DOHH2 (cell line): ENCODE results near the gene CACNG6.

Source experiments
- H3F3A ChIP-seq: fragments of 200-600 bp; sonication (generic), shearing (Covaris generic); 2 replicates; pipeline ENCODE4 v1.6.0; 2016; ENCODE audit warnings: antibody characterized with exemption, mild to moderate bottlenecking; ENCODE audit not compliant: control insufficient read depth, insufficient read depth
- H3K27ac ChIP-seq: fragments of 200-600 bp; sonication (generic); 2 replicates; pipeline ENCODE4 v1.5.1; 2014; ENCODE audit warnings: low read depth, mild to moderate bottlenecking, low read length, moderate library complexity
- H3K27me3 ChIP-seq: fragments of 200-600 bp; sonication (generic); 2 replicates; pipeline ENCODE4 v1.6.1; 2014; ENCODE audit warnings: mild to moderate bottlenecking, low read length, mixed read lengths; ENCODE audit not compliant: control insufficient read depth
- H3K36me3 ChIP-seq: fragments of 200-600 bp; sonication (generic); 2 replicates; pipeline ENCODE4 v1.6.1; 2014; ENCODE audit warnings: mild to moderate bottlenecking, low read length, moderate library complexity, mixed read lengths; ENCODE audit not compliant: control insufficient read depth
- H3K4me1 ChIP-seq: fragments of 200-600 bp; sonication (generic); 2 replicates; pipeline ENCODE4 v1.6.1; 2014; ENCODE audit warnings: mild to moderate bottlenecking, low read length, mixed read lengths; ENCODE audit not compliant: control insufficient read depth
- H3K4me2 ChIP-seq: fragments of 200-600 bp; sonication (generic); 2 replicates; pipeline ENCODE4 v1.6.0; 2014; ENCODE audit warnings: mild to moderate bottlenecking, low read length, moderate library complexity
- H3K4me3 ChIP-seq: fragments of 200-600 bp; sonication (generic); 2 replicates; pipeline ENCODE4 v1.5.1; 2014; ENCODE audit warnings: mild to moderate bottlenecking, low read length, mixed read lengths
- H3K79me2 ChIP-seq: fragments of 200-600 bp; sonication (generic); 2 replicates; pipeline ENCODE4 v1.6.1; 2014; ENCODE audit warnings: mild to moderate bottlenecking, low read length, mixed read lengths; ENCODE audit not compliant: control insufficient read depth
- H3K9me2 ChIP-seq: fragments of 200-600 bp; sonication (generic); replicated peaks from 2 replicates; pipeline ENCODE4 v1.6.1; 2014; ENCODE audit warnings: mild to moderate bottlenecking, low read length, mixed read lengths; ENCODE audit not compliant: control insufficient read depth
- H3K9me3 ChIP-seq: fragments of 200-600 bp; sonication (generic); 2 replicates; pipeline ENCODE4 v1.6.1; 2014; ENCODE audit warnings: antibody characterized with exemption, low read length, mixed read lengths; ENCODE audit not compliant: control insufficient read depth, insufficient read depth
- H4K20me1 ChIP-seq: fragments of 200-600 bp; sonication (generic); 2 replicates; pipeline ENCODE4 v1.6.0; 2014; ENCODE audit warnings: low read depth, mild to moderate bottlenecking, antibody characterized with exemption, low read length, moderate library complexity; ENCODE audit not compliant: control insufficient read depth, insufficient read depth
- EZH2phosphoT487 ChIP-seq: fragments of 200-600 bp; sonication (generic); IDR thresholded peaks from 2 replicates; pipeline ENCODE4 v1.6.1; 2017; ENCODE audit warnings: borderline replicate concordance, mild to moderate bottlenecking, antibody characterized with exemption, low read length, moderate library complexity, mixed read lengths
- TF ChIP-seq, protein P1 (sequence below): fragments of 200-600 bp; sonication (generic); IDR thresholded peaks from one replicate; pipeline ENCODE4 v1.5.1; 2014; ENCODE audit warnings: antibody characterized with exemption, mild to moderate bottlenecking, low read depth, low read length; ENCODE audit not compliant: poor library complexity, severe bottlenecking

The CACNG6 gene

DNA sequence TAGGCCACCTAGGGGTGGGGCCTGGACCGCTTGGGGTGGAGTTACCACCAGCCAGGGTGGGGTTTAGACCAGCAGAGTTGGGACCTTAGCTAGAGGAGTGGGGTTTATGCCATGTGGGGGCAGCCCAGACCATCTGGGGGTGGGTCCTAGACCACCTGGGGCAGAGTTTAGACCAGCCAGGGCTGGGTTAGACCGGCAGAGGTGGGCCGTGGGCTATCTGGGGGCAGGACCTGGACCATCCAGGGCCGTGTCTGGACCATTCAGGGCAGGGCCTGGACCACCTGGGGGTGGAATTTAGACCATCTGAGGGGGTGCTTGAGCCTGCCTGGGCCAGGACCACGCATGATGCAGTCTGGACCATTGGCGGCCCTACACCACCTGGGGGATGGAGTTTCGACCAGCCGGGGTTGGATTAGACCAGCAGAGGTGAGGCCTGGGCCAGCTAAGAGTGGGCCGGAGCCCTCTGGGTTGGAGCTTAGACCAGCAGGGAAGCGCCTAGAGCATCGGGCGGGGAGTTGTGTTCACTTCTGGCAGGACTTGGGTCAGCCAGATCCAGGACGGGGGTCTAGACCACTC, 10.0 kb upstream of the CACNG6 start:
- Histone ChIP-seq H3K79me2 (no peaks in the 10 kb centered on the region), H3F3A (no peaks in the 10 kb centered on the region), H3K9me3 (peaks cover 4% of the 10 kb centered on the region; the same call in 1 of the 2 replicates), H3K4me3 (no peak overlapping the region), H3K36me3 (no peaks in the 10 kb centered on the region), H3K27ac (no peak overlapping the region), H4K20me1 (no peaks in the 10 kb centered on the region), H3K27me3 (no peaks in the 10 kb centered on the region), H3K9me2 (no peaks in the 10 kb centered on the region), H3K4me1 (peaks cover 4% of the 10 kb centered on the region), H3K4me2 (no peak overlapping the region)
- TF ChIP-seq EZH2phosphoT487 = no peak
- TF ChIP-seq, protein P1, sequence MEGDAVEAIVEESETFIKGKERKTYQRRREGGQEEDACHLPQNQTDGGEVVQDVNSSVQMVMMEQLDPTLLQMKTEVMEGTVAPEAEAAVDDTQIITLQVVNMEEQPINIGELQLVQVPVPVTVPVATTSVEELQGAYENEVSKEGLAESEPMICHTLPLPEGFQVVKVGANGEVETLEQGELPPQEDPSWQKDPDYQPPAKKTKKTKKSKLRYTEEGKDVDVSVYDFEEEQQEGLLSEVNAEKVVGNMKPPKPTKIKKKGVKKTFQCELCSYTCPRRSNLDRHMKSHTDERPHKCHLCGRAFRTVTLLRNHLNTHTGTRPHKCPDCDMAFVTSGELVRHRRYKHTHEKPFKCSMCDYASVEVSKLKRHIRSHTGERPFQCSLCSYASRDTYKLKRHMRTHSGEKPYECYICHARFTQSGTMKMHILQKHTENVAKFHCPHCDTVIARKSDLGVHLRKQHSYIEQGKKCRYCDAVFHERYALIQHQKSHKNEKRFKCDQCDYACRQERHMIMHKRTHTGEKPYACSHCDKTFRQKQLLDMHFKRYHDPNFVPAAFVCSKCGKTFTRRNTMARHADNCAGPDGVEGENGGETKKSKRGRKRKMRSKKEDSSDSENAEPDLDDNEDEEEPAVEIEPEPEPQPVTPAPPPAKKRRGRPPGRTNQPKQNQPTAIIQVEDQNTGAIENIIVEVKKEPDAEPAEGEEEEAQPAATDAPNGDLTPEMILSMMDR = no peak

GRCh38 chr19:53982001-53982451, 9.4 kb upstream of the CACNG6 start:
- H3K4me1 ChIP-seq = peaks cover 4% of the 10 kb centered on the region
- no peaks in the 10 kb centered on the region for H3K79me2 ChIP-seq
- no peak overlapping the region for H3K27ac ChIP-seq
- no peak overlapping the region for H3K4me3 ChIP-seq
- H3K27me3 ChIP-seq = no peaks in the 10 kb centered on the region
- no peak overlapping the region for H3K4me2 ChIP-seq
- H4K20me1 ChIP-seq = no peaks in the 10 kb centered on the region
- no peaks in the 10 kb centered on the region for H3K36me3 ChIP-seq
- H3F3A ChIP-seq = no peaks in the 10 kb centered on the region
- no peaks in the 10 kb centered on the region for H3K9me2 ChIP-seq
- H3K9me3 ChIP-seq = peaks cover 4% of the 10 kb centered on the region; the same call in 1 of the 2 replicates
- TF ChIP-seq, protein P1 = no peak
- TF ChIP-seq EZH2phosphoT487 = no peak

DNA sequence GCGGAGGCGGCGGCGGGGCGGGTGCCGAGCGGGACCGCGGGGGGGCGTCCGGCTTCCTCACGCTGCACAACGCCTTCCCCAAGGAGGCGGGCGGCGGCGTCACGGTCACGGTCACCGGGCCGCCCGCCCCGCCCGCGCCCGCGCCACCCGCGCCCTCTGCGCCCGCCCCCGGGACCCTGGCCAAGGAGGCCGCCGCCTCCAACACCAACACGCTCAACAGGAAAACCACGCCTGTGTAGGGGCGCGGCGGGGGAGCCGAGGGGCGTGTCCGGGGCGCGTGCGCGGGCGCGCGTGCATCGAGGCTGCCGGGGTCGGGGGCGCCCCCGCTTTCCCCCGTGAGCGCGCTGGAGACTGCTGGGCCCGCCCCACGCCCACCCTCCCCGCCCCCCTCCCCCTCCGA, 8.8 kb upstream of the CACNG6 start:
- TF ChIP-seq, protein P1 = no peak
- no peak for TF ChIP-seq EZH2phosphoT487

More for the DNA sequence above, 8.8 kb upstream of the CACNG6 start:
- Histone ChIP-seq H3K4me3 (no peak overlapping the region), H3K27me3 (no peaks in the 10 kb centered on the region), H3K9me3 (peaks cover 4% of the 10 kb centered on the region; the same call in 1 of the 2 replicates), H3F3A (no peaks in the 10 kb centered on the region), H4K20me1 (no peaks in the 10 kb centered on the region), H3K4me1 (peaks cover 3% of the 10 kb centered on the region), H3K9me2 (no peaks in the 10 kb centered on the region), H3K79me2 (no peaks in the 10 kb centered on the region), H3K4me2 (no peak overlapping the region), H3K27ac (no peak overlapping the region), H3K36me3 (no peaks in the 10 kb centered on the region)
